Epithelial cell of prostate (primary cell): ENCODE results near the gene ULK3.

Source experiments
- DNase-seq: peaks from one replicate; pipeline ENCODE4 v3.0.0-alpha.2; 2011; ENCODE audit warnings: low read depth, low spot score
- H3K27ac ChIP-seq: fragments of 450-650 bp; 2 replicates; pipeline ENCODE4 v1.5.1; 2017; ENCODE audit warnings: mild to moderate bottlenecking

The ULK3 gene

DNA sequence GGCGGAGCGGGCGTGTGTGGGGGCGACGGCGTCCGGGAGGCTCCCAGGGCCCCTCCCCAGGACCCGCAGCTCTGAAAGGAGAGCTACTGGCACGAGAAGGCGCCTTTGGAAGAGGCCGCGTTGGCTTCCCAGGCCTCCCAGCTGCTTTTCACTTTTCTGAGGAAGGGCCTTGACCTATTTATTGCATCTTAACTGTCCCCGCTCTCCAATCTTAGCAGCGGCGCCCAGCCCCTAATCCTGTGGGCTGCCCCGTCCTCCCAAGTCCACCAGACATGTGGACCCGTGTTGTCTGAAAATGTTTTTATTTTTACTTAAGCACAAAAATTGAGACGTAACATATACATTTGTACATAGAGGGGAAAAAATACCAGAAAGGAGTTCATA is 481 bp upstream of the ULK3 start:
- DNase-seq = no peak
- H3K27ac ChIP-seq = peak overlapping the region; percentile 63

DNA sequence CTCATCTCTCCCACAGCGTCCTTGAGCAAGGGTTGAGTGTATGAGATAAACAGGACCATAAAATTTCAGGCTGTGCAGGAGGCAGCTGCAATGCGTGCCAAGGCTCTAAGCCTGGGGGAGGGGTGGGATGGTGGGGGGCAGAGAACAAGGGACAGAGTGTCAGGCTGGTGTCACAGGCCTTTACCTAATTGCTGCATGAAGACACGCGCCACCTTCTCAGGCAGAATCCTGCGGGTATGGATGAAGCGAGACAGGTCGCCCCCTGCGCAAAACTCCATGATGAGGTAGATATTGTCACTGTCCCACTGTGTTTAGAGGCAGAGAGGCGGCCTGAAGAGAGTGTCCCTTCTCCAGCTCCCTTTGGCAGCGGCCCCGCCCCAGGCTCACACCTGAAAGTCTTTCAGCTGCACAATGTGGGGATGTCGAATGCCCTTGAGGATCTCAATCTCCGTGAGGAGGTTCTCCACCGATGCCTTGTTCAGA is 1.0 kb downstream of the ULK3 start:
- no peak for DNase-seq
- no peak overlapping the region for H3K27ac ChIP-seq

GRCh38 chr15:74840851-74841775 is 1.8 kb downstream of the ULK3 start:
- no peak overlapping the region for H3K27ac ChIP-seq
- no peak for DNase-seq

GRCh38 chr15:74839526-74840395 is 3.2 kb downstream of the ULK3 start:
- no peak for DNase-seq
- no peak overlapping the region for H3K27ac ChIP-seq

- DNase-seq = no peak
- no peak overlapping the region for H3K27ac ChIP-seq
Observed at GRCh38 chr15:74838746-74839525, 4.0 kb downstream of the ULK3 start.

GRCh38 chr15:74838137-74838516 is 4.8 kb downstream of the ULK3 start:
- no peak overlapping the region for H3K27ac ChIP-seq
- no peak for DNase-seq

- H3K27ac ChIP-seq = no peak overlapping the region
- no peak for DNase-seq
Observed at GRCh38 chr15:74837482-74838136, 5.3 kb downstream of the ULK3 start.

- no peak overlapping the region for H3K27ac ChIP-seq
- no peak for DNase-seq
Observed at GRCh38 chr15:74836846-74837245, 6.1 kb downstream of the ULK3 start.

DNA sequence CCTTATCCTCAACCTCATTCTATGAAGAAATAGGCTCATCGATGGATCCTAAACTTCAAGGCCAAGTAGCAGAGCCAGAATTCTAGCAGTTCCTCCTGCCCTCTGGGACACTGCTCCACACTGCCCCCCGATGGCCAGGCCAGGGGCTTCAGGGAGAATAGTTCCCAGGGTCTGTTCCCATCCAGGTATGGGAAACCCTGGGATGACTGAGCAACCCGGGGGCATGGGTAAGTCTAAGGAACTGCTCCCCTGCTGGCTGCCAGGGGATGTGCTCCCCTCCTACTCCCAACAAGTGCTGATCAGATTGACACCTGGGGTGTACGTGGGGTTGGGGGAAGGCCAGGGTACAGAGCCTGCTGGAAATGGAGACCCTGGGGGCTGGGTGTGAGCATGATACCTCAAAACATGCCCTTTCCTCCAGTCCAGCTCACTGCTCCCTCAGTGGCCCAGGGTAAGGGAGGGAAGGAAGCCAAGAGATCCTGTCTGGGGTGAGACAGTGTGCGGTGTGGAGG is 7.6 kb downstream of the ULK3 start:
- no peak overlapping the region for H3K27ac ChIP-seq
- DNase-seq = no peak

- no peak for DNase-seq
- no peak overlapping the region for H3K27ac ChIP-seq
Observed at GRCh38 chr15:74833376-74834107, 9.4 kb downstream of the ULK3 start.

DNA sequence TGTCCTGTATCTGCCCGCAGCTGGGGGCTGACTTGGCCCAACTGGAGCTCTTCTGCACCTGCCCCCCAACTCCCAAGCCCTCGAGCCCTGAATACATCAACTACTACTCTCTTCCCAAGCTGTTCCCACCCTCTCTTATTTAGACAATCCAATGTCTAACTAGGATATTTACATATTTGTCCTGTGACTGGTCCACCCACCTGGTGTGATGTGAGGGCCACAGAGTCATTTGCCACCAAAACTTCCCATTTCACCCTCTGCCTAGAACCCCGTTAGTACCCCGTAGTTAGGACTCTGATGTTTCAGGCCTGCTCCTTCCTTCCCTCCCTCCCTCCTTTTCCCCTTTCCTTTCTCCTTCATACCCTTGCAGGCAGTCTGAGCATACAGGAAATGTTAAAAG is 10.1 kb downstream of the ULK3 start:
- no peak for DNase-seq
- no peak overlapping the region for H3K27ac ChIP-seq

DNA sequence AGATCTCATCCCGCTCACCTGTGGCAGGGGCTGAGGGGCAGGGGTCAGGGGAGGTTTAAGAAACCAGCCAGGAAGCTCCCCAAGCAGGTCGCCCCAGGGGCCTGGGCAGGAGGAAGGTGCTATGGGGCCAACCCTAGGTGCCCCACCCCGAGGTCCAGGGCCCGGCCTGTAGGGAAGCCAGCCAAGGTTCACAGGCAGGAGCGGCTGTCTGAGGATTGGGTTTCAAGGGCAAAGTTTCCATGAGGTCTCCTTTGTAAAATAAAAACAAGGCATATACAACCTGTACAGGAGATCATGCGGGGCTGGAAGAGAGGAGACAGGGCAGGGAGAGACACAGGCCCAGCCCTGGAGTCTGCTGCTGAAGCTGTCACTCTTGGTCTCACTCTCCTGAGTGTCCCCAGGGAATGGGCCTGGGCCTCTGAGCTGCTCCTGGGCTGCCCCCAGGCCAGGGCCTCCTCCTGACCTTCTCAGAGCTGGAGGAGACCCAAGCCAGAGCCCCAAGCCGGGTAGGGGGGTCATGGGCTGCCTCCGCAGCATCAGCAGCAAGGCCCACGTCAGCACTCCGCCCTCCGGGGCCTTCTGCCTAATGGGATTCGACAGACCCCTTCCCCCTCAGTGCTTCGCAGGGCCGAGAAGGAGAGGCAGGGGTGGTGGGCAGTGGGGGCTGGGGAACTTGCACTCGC is 11.0 kb downstream of the ULK3 start:
- no peak for DNase-seq
- H3K27ac ChIP-seq = no peak overlapping the region

- H3K27ac ChIP-seq = no peak overlapping the region
Observed at GRCh38 chr15:74830868-74831267, 12.1 kb downstream of the ULK3 start.

DNA sequence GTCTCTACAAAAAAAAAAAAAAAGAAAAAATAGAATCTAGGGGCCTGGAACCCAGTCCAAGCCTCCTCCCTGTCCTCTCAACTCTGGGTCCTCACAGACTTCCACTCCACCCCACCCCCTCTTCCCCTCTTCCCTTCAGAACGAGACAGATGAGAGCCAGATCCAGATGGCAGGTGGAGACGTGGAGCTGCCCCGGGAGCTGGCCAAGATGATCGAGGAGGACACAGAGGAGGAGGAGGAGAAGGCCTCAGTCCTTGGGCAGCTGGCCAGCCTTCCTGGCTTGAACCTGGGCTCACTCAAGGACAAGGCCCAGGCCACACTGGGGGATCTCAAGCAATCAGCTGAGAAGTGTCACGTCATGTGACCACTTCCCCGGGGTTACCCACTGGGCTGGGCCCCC is 13.0 kb downstream of the ULK3 start:
- no peak overlapping the region for H3K27ac ChIP-seq
- DNase-seq = no peak

More at GRCh38 chr15:74830868-74831267, 12.1 kb downstream of the ULK3 start:
- DNase-seq = no peak

- no peak for DNase-seq
- H3K27ac ChIP-seq = no peak overlapping the region
Observed at GRCh38 chr15:74829486-74829885, 13.5 kb downstream of the ULK3 start.

GRCh38 chr15:74828835-74829234 is 14.1 kb downstream of the ULK3 start:
- no peak overlapping the region for H3K27ac ChIP-seq
- DNase-seq = no peak

- H3K27ac ChIP-seq = no peak overlapping the region
- DNase-seq = no peak
Observed at GRCh38 chr15:74827614-74828013, 15.3 kb downstream of the ULK3 start.

GRCh38 chr15:74826921-74827320 is 16.0 kb downstream of the ULK3 start:
- H3K27ac ChIP-seq = no peak overlapping the region
- DNase-seq = no peak
